Measurements from ENCODE around the gene GRIK3. TPM values are rescaled to one million over a fixed set of nuclear protein-coding genes. Genes with fewer than 3 reads are reported as not detected.

GRIK3 gene
- total and polyA plus RNA-seq, 2 experiments from 2014 or later = 0.31 to 2.9 TPM

DNA sequence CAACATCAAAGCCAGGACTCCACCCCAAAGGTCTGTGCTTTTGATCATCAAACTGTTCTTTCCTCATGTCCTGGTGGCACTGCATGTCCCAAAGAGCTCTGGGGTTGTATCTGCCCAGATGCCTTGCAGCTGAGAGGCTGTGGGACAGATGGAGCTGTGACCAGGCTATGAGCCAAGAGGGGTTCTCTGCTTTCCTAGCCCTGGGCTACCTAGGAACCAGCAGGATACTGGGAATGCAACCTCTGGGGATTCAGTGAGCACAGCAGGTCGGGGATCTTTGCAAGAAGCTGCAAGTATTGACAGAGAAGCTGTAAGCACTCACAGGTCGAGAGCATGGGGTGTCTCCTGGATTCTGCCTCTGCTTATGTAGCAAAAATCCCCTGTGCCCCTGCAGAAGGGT lies 186.6 kb downstream of the GRIK3 start:
- H3K27ac ChIP-seq (ENCODE audit: low read depth) = no peak overlapping the region
- H2AFZ ChIP-seq = no peak overlapping the region; the same call in 1 of the 2 replicates
- no peaks in the 10 kb centered on the region for H3K9me2 ChIP-seq (ENCODE audit: insufficient read depth)
- H3K9me3 Mint-ChIP-seq = no peaks in the 10 kb centered on the region; the same call in 2 of the 3 replicates
- H4K20me1 ChIP-seq (replicated peaks; ENCODE audit: insufficient read depth) = no peaks in the 10 kb centered on the region
- DNase-seq (ENCODE audit: low spot score) (peak; percentile 64), ATAC-seq (peak; percentile 85)
- H3K4me2 ChIP-seq = peak overlapping the region; percentile 30; the same call in 1 of the 2 replicates
- no peaks in the 10 kb centered on the region for H3F3A ChIP-seq (replicated peaks; ENCODE audit: low read depth)
- peak overlapping the region; percentile 16; the same call in 1 of the 2 replicates for H3K27ac Mint-ChIP-seq
- no peak overlapping the region for H3K4me3 Mint-ChIP-seq
- H3K27me3 ChIP-seq (ENCODE audit: insufficient read depth) = no peaks in the 10 kb centered on the region
- no peak overlapping the region for H3K4me3 ChIP-seq
- no peaks in the 10 kb centered on the region; the same call in 2 of the 3 replicates for H3K36me3 Mint-ChIP-seq (ENCODE audit: low read depth)
- peaks cover 34% of the 10 kb centered on the region for H3K4me1 ChIP-seq (ENCODE audit: insufficient read depth)
- peaks cover 23% of the 10 kb centered on the region for H3K27me3 Mint-ChIP-seq (ENCODE audit: insufficient read depth, low read depth, poor library complexity)
- H3K36me3 ChIP-seq (ENCODE audit: insufficient read depth) = no peaks in the 10 kb centered on the region
- H3K79me2 ChIP-seq (replicated peaks; ENCODE audit: insufficient read depth) = no peaks in the 10 kb centered on the region
- H3K4me1 Mint-ChIP-seq = peaks cover 64% of the 10 kb centered on the region
- TF ChIP-seq, protein P1, sequence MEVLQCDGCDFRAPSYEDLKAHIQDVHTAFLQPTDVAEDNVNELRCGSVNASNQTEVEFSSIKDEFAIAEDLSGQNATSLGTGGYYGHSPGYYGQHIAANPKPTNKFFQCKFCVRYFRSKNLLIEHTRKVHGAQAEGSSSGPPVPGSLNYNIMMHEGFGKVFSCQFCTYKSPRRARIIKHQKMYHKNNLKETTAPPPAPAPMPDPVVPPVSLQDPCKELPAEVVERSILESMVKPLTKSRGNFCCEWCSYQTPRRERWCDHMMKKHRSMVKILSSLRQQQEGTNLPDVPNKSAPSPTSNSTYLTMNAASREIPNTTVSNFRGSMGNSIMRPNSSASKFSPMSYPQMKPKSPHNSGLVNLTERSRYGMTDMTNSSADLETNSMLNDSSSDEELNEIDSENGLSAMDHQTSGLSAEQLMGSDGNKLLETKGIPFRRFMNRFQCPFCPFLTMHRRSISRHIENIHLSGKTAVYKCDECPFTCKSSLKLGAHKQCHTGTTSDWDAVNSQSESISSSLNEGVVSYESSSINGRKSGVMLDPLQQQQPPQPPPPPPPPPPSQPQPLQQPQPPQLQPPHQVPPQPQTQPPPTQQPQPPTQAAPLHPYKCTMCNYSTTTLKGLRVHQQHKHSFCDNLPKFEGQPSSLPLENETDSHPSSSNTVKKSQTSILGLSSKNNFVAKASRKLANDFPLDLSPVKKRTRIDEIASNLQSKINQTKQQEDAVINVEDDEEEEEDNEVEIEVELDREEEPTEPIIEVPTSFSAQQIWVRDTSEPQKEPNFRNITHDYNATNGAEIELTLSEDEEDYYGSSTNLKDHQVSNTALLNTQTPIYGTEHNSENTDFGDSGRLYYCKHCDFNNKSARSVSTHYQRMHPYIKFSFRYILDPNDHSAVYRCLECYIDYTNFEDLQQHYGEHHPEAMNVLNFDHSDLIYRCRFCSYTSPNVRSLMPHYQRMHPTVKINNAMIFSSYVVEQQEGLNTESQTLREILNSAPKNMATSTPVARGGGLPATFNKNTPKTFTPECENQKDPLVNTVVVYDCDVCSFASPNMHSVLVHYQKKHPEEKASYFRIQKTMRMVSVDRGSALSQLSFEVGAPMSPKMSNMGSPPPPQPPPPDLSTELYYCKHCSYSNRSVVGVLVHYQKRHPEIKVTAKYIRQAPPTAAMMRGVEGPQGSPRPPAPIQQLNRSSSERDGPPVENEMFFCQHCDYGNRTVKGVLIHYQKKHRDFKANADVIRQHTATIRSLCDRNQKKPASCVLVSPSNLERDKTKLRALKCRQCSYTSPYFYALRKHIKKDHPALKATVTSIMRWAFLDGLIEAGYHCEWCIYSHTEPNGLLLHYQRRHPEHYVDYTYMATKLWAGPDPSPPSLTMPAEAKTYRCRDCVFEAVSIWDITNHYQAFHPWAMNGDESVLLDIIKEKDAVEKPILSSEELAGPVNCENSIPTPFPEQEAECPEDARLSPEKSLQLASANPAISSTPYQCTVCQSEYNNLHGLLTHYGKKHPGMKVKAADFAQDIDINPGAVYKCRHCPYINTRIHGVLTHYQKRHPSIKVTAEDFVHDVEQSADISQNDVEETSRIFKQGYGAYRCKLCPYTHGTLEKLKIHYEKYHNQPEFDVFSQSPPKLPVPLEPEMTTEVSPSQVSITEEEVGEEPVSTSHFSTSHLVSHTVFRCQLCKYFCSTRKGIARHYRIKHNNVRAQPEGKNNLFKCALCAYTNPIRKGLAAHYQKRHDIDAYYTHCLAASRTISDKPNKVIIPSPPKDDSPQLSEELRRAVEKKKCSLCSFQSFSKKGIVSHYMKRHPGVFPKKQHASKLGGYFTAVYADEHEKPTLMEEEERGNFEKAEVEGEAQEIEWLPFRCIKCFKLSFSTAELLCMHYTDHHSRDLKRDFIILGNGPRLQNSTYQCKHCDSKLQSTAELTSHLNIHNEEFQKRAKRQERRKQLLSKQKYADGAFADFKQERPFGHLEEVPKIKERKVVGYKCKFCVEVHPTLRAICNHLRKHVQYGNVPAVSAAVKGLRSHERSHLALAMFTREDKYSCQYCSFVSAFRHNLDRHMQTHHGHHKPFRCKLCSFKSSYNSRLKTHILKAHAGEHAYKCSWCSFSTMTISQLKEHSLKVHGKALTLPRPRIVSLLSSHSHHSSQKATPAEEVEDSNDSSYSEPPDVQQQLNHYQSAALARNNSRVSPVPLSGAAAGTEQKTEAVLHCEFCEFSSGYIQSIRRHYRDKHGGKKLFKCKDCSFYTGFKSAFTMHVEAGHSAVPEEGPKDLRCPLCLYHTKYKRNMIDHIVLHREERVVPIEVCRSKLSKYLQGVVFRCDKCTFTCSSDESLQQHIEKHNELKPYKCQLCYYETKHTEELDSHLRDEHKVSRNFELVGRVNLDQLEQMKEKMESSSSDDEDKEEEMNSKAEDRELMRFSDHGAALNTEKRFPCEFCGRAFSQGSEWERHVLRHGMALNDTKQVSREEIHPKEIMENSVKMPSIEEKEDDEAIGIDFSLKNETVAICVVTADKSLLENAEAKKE (CRISPR knock-in tag; IDR thresholded peaks at IDR 0.05) = peak; percentile 91
- 0 out of 2 replicates have a peak, but pooled peaks have one; percentile 18 for TF ChIP-seq CREB1 (CRISPR knock-in tag; IDR thresholded peaks at IDR 0.05; ENCODE audit: low read depth)
- TF ChIP-seq, protein P2, sequence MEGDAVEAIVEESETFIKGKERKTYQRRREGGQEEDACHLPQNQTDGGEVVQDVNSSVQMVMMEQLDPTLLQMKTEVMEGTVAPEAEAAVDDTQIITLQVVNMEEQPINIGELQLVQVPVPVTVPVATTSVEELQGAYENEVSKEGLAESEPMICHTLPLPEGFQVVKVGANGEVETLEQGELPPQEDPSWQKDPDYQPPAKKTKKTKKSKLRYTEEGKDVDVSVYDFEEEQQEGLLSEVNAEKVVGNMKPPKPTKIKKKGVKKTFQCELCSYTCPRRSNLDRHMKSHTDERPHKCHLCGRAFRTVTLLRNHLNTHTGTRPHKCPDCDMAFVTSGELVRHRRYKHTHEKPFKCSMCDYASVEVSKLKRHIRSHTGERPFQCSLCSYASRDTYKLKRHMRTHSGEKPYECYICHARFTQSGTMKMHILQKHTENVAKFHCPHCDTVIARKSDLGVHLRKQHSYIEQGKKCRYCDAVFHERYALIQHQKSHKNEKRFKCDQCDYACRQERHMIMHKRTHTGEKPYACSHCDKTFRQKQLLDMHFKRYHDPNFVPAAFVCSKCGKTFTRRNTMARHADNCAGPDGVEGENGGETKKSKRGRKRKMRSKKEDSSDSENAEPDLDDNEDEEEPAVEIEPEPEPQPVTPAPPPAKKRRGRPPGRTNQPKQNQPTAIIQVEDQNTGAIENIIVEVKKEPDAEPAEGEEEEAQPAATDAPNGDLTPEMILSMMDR (conservative IDR thresholded peaks at IDR 0.05; ENCODE audit: low read depth in 2 of 2) = no peak
